Measurements from ENCODE around the gene ASAP2. TPM values are rescaled to one million over a fixed set of nuclear protein-coding genes. Genes with fewer than 3 reads are reported as not detected.

The ASAP2 gene
- total RNA-seq = 24.3 TPM
- long read RNA-seq, full-length matches to known transcripts = 5 of 25 reads
- long read RNA-seq, partial matches to known transcripts = 16 of 25 reads
- long read RNA-seq, other reads (novel, unspliced or antisense) = 4 of 25 reads

GRCh38 chr2:9205963-9206948 is at the start of gene ASAP2:
Gene ASAP2, plus strand, starts transcription at chr2:9206812. Its CDS starts 293 bp downstream, at chr2:9207105.
- ATAC-seq (peak; percentile 80 to 86), DNase-seq (peak; percentile 81)
- TF ChIP-seq CTCF (IDR thresholded peaks at IDR 0.05) = peak; percentile 80
- Histone ChIP-seq H3K9me3 (no peaks in the 10 kb centered on the region), H3K27ac (peak within 1 kb of the TSS; percentile 88), H3K4me1 (peaks cover 29% of the 10 kb centered on the region), H3K27me3 (ENCODE audit: low read depth) (peaks cover 17% of the 10 kb centered on the region), H3K36me3 (no peaks in the 10 kb centered on the region), H3K4me3 (peak within 1 kb of the TSS; percentile 78)
- intact Hi-C loops (cut with DNase I) = no loop called here

DNA sequence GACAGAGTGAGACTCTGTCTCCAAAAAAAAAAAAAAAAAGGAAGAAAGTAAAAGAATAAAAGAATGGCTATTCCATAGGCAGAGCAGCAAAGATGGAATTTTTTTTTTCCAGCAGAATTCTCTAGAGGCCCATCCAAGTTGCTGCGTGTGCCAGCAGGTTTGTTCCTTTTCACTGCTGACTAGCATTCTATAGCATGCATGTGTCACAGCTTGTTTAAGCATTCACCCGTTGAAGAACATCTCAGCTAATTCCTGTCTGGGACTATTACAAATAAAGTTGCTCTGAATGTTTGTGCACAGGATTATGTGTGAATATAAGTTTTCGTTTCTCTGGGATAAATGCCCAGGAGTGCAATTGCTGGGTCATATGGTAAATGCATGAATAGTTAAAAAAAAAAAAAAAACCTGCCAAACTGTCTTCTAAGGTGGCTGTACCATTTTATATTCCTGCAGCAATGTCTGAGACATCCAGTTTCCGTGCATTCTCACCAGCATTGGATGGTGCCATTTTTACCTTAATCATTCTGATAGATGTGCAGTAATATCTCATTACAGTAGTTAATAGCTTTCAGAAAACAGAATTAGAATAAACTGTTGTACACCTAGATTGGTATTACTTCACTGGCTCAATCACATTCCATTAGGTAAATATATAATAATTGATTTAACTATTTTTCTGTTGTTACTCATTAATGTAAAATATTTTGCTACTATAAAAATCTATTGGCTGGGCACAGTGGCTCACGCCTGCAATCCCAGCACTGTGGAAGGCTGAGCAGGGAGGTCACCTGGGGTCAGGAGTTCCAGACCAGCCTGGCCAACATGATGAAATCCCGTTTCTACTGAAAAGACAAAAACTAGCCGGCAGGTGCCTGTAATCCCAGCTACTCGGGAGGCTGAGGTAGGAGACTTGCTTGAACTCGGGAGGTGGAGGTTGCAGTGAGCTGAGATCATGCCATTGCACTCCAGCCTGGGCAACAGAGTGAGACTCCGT is 47.5 kb upstream of the ASAP2 start:
- no peaks in the 10 kb centered on the region for H3K36me3 ChIP-seq
- H3K4me1 ChIP-seq = no peaks in the 10 kb centered on the region
- H3K27ac ChIP-seq = no peak overlapping the region
- H3K4me3 ChIP-seq = no peak overlapping the region
- ATAC-seq (no peak), DNase-seq (no peak)
- no peak for TF ChIP-seq CTCF (IDR thresholded peaks at IDR 0.05)
- H3K27me3 ChIP-seq (ENCODE audit: low read depth) = no peaks in the 10 kb centered on the region
- no peaks in the 10 kb centered on the region for H3K9me3 ChIP-seq
- intact Hi-C loops (cut with DNase I) = no loop called here

- intact Hi-C loops (cut with DNase I) = no loop called here
- no peak overlapping the region for H3K27ac ChIP-seq
- H3K9me3 ChIP-seq = no peaks in the 10 kb centered on the region
- H3K36me3 ChIP-seq = no peaks in the 10 kb centered on the region
- H3K4me1 ChIP-seq = no peaks in the 10 kb centered on the region
- no peaks in the 10 kb centered on the region for H3K27me3 ChIP-seq (ENCODE audit: low read depth)
- TF ChIP-seq CTCF (IDR thresholded peaks at IDR 0.05) = no peak
- DNase-seq = no peak
- no peak overlapping the region for H3K4me3 ChIP-seq
- no peak for ATAC-seq
Measured at GRCh38 chr2:9160732-9161131, 45.9 kb upstream of the ASAP2 start.

DNA sequence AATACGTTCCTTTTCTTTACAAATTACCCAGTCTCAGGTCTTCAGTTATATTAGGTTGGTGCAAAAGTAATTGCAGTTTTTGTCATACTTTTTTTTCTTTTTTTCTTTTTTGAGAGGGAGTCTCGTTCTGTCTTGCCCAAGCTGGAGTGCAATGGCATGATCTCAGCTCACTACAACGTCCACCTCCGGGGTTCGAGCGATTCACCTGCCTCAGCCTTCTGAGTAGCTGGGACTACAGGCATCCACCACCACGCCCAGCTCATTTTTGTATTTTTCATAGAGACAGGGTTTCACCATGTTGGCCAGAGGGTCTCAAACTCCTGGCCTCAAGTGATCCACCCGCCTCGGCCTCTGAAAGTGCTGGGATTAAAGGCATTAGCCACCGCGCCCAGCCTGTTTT is 43.8 kb upstream of the ASAP2 start:
- ATAC-seq = no peak
- no peak overlapping the region for H3K27ac ChIP-seq
- H3K4me1 ChIP-seq = peaks cover 11% of the 10 kb centered on the region
- no peaks in the 10 kb centered on the region for H3K36me3 ChIP-seq
- TF ChIP-seq CTCF (IDR thresholded peaks at IDR 0.05) = no peak
- no peaks in the 10 kb centered on the region for H3K27me3 ChIP-seq (ENCODE audit: low read depth)
- no peaks in the 10 kb centered on the region for H3K9me3 ChIP-seq
- intact Hi-C loops (cut with DNase I) = no loop called here
- no peak overlapping the region for H3K4me3 ChIP-seq
- no peak for DNase-seq
